ENCODE results near the gene BLTP3A.
"Not testable (repeated sequence)": the region's sequence is repeated elsewhere in the genome, so short reads cannot be mapped to it uniquely, and the experiment has no call there.

Gene BLTP3A, protein sequence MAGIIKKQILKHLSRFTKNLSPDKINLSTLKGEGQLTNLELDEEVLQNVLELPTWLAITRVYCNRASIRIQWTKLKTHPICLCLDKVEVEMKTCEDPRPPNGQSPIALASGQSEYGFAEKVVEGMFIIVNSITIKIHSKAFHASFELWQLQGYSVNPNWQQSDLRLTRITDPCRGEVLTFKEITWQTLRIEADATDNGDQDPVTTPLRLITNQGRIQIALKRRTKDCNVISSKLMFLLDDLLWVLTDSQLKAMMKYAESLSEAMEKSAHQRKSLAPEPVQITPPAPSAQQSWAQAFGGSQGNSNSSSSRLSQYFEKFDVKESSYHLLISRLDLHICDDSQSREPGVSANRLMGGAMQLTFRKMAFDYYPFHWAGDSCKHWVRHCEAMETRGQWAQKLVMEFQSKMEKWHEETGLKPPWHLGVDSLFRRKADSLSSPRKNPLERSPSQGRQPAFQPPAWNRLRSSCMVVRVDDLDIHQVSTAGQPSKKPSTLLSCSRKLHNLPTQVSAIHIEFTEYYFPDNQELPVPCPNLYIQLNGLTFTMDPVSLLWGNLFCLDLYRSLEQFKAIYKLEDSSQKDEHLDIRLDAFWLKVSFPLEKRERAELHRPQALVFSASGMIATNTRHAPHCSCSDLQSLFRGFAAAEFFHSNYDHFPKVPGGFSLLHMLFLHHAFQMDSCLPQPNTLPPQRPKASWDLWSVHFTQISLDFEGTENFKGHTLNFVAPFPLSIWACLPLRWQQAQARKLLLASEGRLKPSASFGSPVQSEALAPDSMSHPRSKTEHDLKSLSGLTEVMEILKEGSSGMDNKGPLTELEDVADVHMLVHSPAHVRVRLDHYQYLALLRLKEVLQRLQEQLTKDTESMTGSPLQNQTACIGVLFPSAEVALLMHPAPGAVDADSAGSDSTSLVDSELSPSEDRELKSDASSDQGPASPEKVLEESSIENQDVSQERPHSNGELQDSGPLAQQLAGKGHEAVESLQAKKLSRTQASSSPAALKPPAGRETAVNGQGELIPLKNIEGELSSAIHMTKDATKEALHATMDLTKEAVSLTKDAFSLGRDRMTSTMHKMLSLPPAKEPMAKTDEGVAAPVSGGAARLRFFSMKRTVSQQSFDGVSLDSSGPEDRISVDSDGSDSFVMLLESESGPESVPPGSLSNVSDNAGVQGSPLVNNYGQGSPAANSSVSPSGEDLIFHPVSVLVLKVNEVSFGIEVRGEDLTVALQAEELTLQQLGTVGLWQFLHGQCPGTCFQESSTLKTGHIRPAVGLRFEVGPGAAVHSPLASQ (N-terminal part only)

DNA sequence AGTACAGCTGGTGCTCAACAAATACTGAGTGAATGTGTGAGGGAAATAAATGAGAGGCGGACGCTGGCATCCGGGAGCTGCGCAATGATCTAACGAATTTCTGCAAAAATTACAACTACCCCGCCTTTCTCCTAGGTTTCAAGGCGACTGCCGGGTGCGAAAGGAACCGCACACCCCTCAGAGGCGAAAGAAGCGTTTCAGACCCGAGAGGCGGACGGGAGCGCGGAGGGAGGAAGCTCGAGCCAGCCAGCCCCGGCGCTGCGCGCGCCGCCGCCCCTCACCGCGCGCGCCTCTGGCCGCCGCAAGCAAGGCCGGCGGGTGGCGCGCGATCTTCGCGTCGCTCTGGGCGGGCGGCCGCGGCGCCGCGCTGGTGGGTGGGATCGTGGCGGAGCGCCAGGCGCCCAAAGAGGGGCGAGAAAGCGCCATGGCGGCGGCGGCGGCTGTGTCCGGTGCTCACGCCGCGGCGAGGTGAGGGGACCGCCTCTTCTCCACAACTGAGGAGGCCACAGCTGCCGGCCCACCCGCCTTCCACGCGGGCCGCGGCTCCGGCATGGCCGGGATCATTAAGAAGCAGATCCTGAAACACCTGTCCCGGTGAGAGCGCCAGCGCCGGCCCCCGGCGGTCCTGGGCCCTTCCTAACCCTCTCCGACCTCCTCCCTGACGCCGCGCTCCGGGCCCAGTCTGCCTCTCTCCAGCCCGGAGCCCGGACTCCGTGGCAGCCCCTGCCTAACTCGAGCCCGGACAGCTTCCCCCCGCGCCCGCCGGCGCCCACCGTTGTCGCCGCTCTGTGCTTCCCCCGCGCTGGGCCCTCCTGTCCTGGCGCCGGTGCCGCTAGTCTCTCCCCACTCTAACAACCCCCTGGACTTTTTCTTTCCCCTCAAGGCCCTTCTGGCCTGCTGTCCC is at the start of gene BLTP3A:
TSS of gene BLTP3A (plus strand) at position 383 of the 904 bp plus-strand sequence. CDS start at position 551, 168 bp downstream.
- in situ Hi-C loops (cut with MboI; ENCODE audit: low sequenced_read_pairs), result no loop called here

- in situ Hi-C loops (cut with MboI; ENCODE audit: low sequenced_read_pairs), result no loop called here
Measured at GRCh38 chr6:34742094-34742493, 49.8 kb upstream of the BLTP3A start.

DNA sequence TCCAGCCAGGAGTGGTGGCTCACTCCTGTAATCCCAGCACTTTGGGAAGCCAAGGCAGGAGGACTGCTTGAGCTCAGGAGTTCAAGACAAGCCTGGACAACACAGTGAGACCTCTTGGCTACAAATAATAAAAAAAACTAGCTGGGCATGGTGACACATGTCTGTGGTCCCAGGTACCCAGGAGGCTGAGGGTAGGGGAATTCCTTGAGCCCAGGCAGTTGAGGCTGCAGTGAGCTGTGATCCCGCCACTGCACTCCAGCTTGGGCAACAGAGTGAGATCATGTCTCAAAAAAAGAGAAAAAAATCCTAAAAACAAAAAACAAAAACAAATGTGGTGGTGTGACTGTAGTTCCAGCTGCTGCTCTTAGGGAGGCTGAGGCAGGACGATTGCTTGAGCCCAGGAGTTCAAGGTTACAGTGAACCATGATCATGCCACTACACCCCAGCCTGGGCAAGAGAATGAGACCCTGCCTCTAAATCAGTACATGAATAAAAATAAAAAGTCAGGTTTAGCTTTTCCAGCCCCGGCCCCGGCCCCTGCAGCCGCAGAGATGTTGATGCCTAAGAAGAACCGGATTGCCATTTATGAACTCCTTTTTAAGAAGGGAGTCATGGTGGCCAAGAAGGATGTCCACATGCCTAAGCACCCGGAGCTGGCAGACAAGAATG is 48.1 kb upstream of the BLTP3A start:
- in situ Hi-C loops (cut with MboI; ENCODE audit: low sequenced_read_pairs), result no loop called here

DNA sequence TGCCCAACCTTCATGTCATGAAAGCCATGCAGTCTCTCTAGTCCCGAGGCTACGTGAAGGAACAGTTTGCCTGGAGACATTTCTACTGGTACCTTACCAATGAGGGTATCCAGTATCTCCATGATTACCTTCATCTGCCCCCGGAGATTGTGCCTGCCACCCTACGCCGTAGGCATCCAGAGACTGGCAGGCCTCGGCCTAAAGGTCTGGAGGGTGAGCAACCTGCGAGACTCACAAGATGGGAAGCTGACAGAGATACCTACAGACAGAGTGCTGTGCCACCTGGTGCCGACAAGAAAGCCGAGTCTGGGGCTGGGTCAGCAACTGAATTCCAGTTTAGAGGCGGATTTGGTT is 47.6 kb upstream of the BLTP3A start:
- in situ Hi-C loops (cut with MboI; ENCODE audit: low sequenced_read_pairs), result not testable (repeated sequence)

GRCh38 chr6:34745277-34746103 is 46.4 kb upstream of the BLTP3A start:
- in situ Hi-C loops (cut with MboI; ENCODE audit: low sequenced_read_pairs), result no loop called here

GRCh38 chr6:34746104-34746846 is 45.6 kb upstream of the BLTP3A start:
- in situ Hi-C loops (cut with MboI; ENCODE audit: low sequenced_read_pairs), result no loop called here

- in situ Hi-C loops (cut with MboI; ENCODE audit: low sequenced_read_pairs), result no loop called here
Measured at GRCh38 chr6:34748757-34749156, 43.1 kb upstream of the BLTP3A start.

GRCh38 chr6:34756513-34756856 is 35.4 kb upstream of the BLTP3A start:
- in situ Hi-C loops (cut with MboI; ENCODE audit: low sequenced_read_pairs), result not testable (repeated sequence)

- in situ Hi-C loops (cut with MboI; ENCODE audit: low sequenced_read_pairs), result no loop called here
Measured at GRCh38 chr6:34757687-34758274, 34.1 kb upstream of the BLTP3A start.

- in situ Hi-C loops (cut with MboI; ENCODE audit: low sequenced_read_pairs), result no loop called here
Measured at GRCh38 chr6:34760108-34760507, 31.8 kb upstream of the BLTP3A start.

DNA sequence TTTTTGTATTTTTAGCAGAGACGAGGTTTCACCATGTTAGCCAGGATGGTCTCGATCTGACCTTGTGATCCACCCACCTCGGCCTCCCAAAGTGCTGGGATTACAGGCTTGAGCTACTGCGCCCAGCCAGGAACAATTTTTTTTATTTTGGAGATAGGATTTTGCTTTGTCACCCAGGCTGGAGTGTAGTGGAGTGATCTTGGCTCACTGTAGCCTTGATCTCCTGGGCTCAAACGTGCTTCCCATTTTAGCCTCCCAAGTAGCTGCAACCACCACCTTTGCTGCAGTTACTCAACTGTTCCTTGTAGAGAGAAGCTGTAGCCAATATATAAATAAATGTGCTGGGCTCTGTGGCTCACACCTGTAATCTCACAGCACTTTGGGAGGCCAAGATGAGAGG is 30.2 kb upstream of the BLTP3A start:
- in situ Hi-C loops (cut with MboI; ENCODE audit: low sequenced_read_pairs), result not testable (repeated sequence)

DNA sequence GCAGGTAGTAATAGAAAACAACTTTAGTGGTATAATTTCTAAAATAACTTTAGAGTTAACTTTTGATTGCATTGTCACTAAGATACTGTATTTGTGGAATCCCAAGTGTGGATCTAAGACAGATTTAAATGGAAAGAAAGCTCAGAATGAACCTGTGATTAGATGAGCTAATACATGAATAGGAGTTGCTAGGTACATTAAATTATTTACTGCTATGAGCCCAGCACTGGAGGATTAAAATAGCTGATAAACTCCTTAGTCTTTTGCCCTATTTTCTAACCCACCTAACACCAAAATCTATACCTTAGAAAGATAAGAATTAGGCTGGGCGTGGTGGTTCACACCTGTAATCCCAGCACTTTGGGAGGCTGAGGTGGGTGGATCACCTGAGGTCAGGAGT is 23.7 kb upstream of the BLTP3A start:
- in situ Hi-C loops (cut with MboI; ENCODE audit: low sequenced_read_pairs), result no loop called here

- in situ Hi-C loops (cut with MboI; ENCODE audit: low sequenced_read_pairs), result no loop called here
Measured at GRCh38 chr6:34771727-34772126, 20.2 kb upstream of the BLTP3A start.

- in situ Hi-C loops (cut with MboI; ENCODE audit: low sequenced_read_pairs), result no loop called here
Measured at GRCh38 chr6:34772940-34773339, 18.9 kb upstream of the BLTP3A start.

- in situ Hi-C loops (cut with MboI; ENCODE audit: low sequenced_read_pairs), result no loop called here
Measured at GRCh38 chr6:34773916-34774315, 18.0 kb upstream of the BLTP3A start.

GRCh38 chr6:34774967-34775366 is 16.9 kb upstream of the BLTP3A start:
- in situ Hi-C loops (cut with MboI; ENCODE audit: low sequenced_read_pairs), result no loop called here

- in situ Hi-C loops (cut with MboI; ENCODE audit: low sequenced_read_pairs), result not testable (repeated sequence)
Measured at GRCh38 chr6:34785375-34785774, 6.5 kb upstream of the BLTP3A start.

DNA sequence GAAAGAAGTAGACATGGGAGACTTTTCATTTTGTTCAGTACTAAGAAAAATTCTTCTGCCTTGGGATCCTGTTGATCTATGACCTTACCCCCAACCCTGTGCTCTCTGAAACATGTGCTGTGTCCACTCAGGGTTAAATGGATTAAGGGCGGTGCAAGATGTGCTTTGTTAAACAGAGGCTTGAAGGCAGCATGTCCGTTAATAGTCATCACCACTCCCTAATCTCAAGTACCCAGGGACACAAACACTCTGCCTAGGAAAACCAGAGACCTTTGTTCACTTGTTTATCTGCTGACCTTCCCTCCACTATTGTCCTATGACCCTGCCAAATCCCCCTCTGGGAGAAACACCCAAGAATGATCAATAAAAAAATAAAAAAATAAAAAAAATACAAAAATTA is 4.7 kb upstream of the BLTP3A start:
- in situ Hi-C loops (cut with MboI; ENCODE audit: low sequenced_read_pairs), result not testable (repeated sequence)
